Activated naive CD8-positive, alpha-beta T cell treated with anti-CD3 and anti-CD28 coated beads for 36 hours (primary cell): ENCODE measurements around the gene GNG7. TPM values are rescaled to one million over a fixed set of nuclear protein-coding genes. Genes with fewer than 3 reads are reported as not detected.

Source experiments
- DNase-seq: peaks from one replicate; pipeline ENCODE4 v3.0.0; 2021
- H3K27ac Mint-ChIP-seq: one replicate; pipeline ENCODE4 v1.8.0; 2022; ENCODE audit warnings: mild to moderate bottlenecking, moderate library complexity, mixed read lengths
- H3K27me3 Mint-ChIP-seq: one replicate; pipeline ENCODE4 v1.8.0; 2022; ENCODE audit warnings: mild to moderate bottlenecking, mixed read lengths
- H3K36me3 Mint-ChIP-seq: one replicate; pipeline ENCODE4 v1.8.0; 2021; ENCODE audit warnings: mild to moderate bottlenecking, mixed read lengths
- H3K4me1 Mint-ChIP-seq: one replicate; pipeline ENCODE4 v1.8.0; 2021; ENCODE audit warnings: mixed read lengths
- H3K4me3 Mint-ChIP-seq: one replicate; pipeline ENCODE4 v1.8.0; 2022; ENCODE audit warnings: mild to moderate bottlenecking, moderate library complexity, mixed read lengths
- H3K9me3 Mint-ChIP-seq: one replicate; pipeline ENCODE4 v1.8.0; 2022; ENCODE audit warnings: mixed read lengths
- total RNA-seq, 2 experiments: library from RNA; stranded (reverse); gene quantifications; one replicate each; pipeline ENCODE4 v1.2.3, GENCODE V29; 2021

Gene GNG7
- total RNA-seq, 2 experiments from 2014 or later: 0.36 to 0.45 TPM

- Mint-ChIP-seq H3K27me3 (no peaks in the 10 kb centered on the region), H3K9me3 (no peaks in the 10 kb centered on the region), H3K36me3 (peaks cover 26% of the 10 kb centered on the region), H3K4me3 (no peak overlapping the region), H3K27ac (no peak overlapping the region), H3K4me1 (no peaks in the 10 kb centered on the region)
- no peak for DNase-seq
These were observed 29.7 kb upstream of the GNG7 start for GRCh38 chr19:2732157-2732725.

GRCh38 chr19:2731181-2731995 is 28.9 kb upstream of the GNG7 start:
- Mint-ChIP-seq H3K36me3 (peaks cover 17% of the 10 kb centered on the region), H3K4me3 (no peak overlapping the region), H3K4me1 (peaks cover 2% of the 10 kb centered on the region), H3K9me3 (no peaks in the 10 kb centered on the region), H3K27me3 (peaks cover 3% of the 10 kb centered on the region), H3K27ac (no peak overlapping the region)
- no peak for DNase-seq

- Mint-ChIP-seq H3K4me1 (peaks cover 2% of the 10 kb centered on the region), H3K9me3 (no peaks in the 10 kb centered on the region), H3K4me3 (no peak overlapping the region), H3K27me3 (peaks cover 11% of the 10 kb centered on the region), H3K36me3 (peaks cover 8% of the 10 kb centered on the region), H3K27ac (no peak overlapping the region)
- no peak for DNase-seq
These were observed 27.7 kb upstream of the GNG7 start for GRCh38 chr19:2729943-2730818.

GRCh38 chr19:2728783-2729387 is 26.4 kb upstream of the GNG7 start:
- H3K9me3 Mint-ChIP-seq: no peaks in the 10 kb centered on the region
- no peak overlapping the region for H3K27ac Mint-ChIP-seq
- no peak for DNase-seq
- no peak overlapping the region for H3K4me3 Mint-ChIP-seq
- H3K27me3 Mint-ChIP-seq: peaks cover 20% of the 10 kb centered on the region
- H3K36me3 Mint-ChIP-seq: peaks cover under 1% of the 10 kb centered on the region
- H3K4me1 Mint-ChIP-seq: peaks cover 2% of the 10 kb centered on the region

- Mint-ChIP-seq H3K27ac (no peak overlapping the region), H3K27me3 (peaks cover 25% of the 10 kb centered on the region), H3K36me3 (no peaks in the 10 kb centered on the region), H3K4me1 (peaks cover 2% of the 10 kb centered on the region), H3K9me3 (no peaks in the 10 kb centered on the region), H3K4me3 (no peak overlapping the region)
- no peak for DNase-seq
These were observed 25.1 kb upstream of the GNG7 start for GRCh38 chr19:2727640-2727944.

- no peak overlapping the region for H3K4me3 Mint-ChIP-seq
- H3K4me1 Mint-ChIP-seq: peaks cover 2% of the 10 kb centered on the region
- DNase-seq: no peak
These were observed 24.6 kb upstream of the GNG7 start for GRCh38 chr19:2726904-2727639.

GRCh38 chr19:2726160-2726855 is 23.8 kb upstream of the GNG7 start:
- no peaks in the 10 kb centered on the region for H3K9me3 Mint-ChIP-seq
- no peaks in the 10 kb centered on the region for H3K36me3 Mint-ChIP-seq
- H3K4me1 Mint-ChIP-seq: peaks cover 2% of the 10 kb centered on the region

More at GRCh38 chr19:2726904-2727639, 24.6 kb upstream of the GNG7 start:
- peaks cover 29% of the 10 kb centered on the region for H3K27me3 Mint-ChIP-seq
- no peaks in the 10 kb centered on the region for H3K9me3 Mint-ChIP-seq
- H3K27ac Mint-ChIP-seq: no peak overlapping the region
- no peaks in the 10 kb centered on the region for H3K36me3 Mint-ChIP-seq

GRCh38 chr19:2724148-2724557 is 21.7 kb upstream of the GNG7 start:
- no peak for DNase-seq
- no peaks in the 10 kb centered on the region for H3K36me3 Mint-ChIP-seq
- no peaks in the 10 kb centered on the region for H3K9me3 Mint-ChIP-seq
- H3K4me1 Mint-ChIP-seq: peaks cover 2% of the 10 kb centered on the region
- H3K27ac Mint-ChIP-seq: no peak overlapping the region
- peaks cover 49% of the 10 kb centered on the region for H3K27me3 Mint-ChIP-seq
- H3K4me3 Mint-ChIP-seq: no peak overlapping the region

More at GRCh38 chr19:2726160-2726855, 23.8 kb upstream of the GNG7 start:
- Mint-ChIP-seq H3K27ac (no peak overlapping the region), H3K27me3 (peaks cover 35% of the 10 kb centered on the region), H3K4me3 (no peak overlapping the region)
- no peak for DNase-seq

GRCh38 chr19:2723747-2724146 is 21.3 kb upstream of the GNG7 start:
- Mint-ChIP-seq H3K4me3 (no peak overlapping the region), H3K27ac (no peak overlapping the region), H3K27me3 (peaks cover 53% of the 10 kb centered on the region), H3K4me1 (peaks cover 2% of the 10 kb centered on the region), H3K36me3 (no peaks in the 10 kb centered on the region), H3K9me3 (no peaks in the 10 kb centered on the region)
- DNase-seq: no peak

GRCh38 chr19:2723345-2723715 is 20.8 kb upstream of the GNG7 start:
- DNase-seq: no peak
- H3K9me3 Mint-ChIP-seq: no peaks in the 10 kb centered on the region
- peaks cover 2% of the 10 kb centered on the region for H3K4me1 Mint-ChIP-seq
- H3K27me3 Mint-ChIP-seq: peaks cover 55% of the 10 kb centered on the region
- no peak overlapping the region for H3K27ac Mint-ChIP-seq
- no peaks in the 10 kb centered on the region for H3K36me3 Mint-ChIP-seq
- no peak overlapping the region for H3K4me3 Mint-ChIP-seq

GRCh38 chr19:2722541-2723344 is 20.2 kb upstream of the GNG7 start:
- H3K36me3 Mint-ChIP-seq: no peaks in the 10 kb centered on the region
- H3K4me1 Mint-ChIP-seq: peaks cover 2% of the 10 kb centered on the region
- H3K27me3 Mint-ChIP-seq: peaks cover 55% of the 10 kb centered on the region
- no peak for DNase-seq
- H3K9me3 Mint-ChIP-seq: no peaks in the 10 kb centered on the region
- H3K4me3 Mint-ChIP-seq: no peak overlapping the region
- no peak overlapping the region for H3K27ac Mint-ChIP-seq

- H3K27me3 Mint-ChIP-seq: peaks cover 52% of the 10 kb centered on the region
- H3K4me3 Mint-ChIP-seq: peak overlapping the region; percentile 18
- H3K4me1 Mint-ChIP-seq: no peaks in the 10 kb centered on the region
- H3K9me3 Mint-ChIP-seq: no peaks in the 10 kb centered on the region
- no peaks in the 10 kb centered on the region for H3K36me3 Mint-ChIP-seq
- H3K27ac Mint-ChIP-seq: no peak overlapping the region
- DNase-seq: no peak
These were observed 19.4 kb upstream of the GNG7 start for GRCh38 chr19:2721570-2722540.
